K562 (cell line): ENCODE data around the gene REEP6. TPM values are rescaled to one million over a fixed set of nuclear protein-coding genes. Genes with fewer than 3 reads are reported as not detected.

Experiments
- ATAC-seq: fragments of 200-7000 bp; cut with Tn5 transposase; 3 replicates; pipeline ENCODE4 v1.9.1; 2020; ENCODE audit warnings: moderate library complexity
- BruUV-seq: library from RNA; stranded (reverse); fragments of 400-500 nt; replicated peaks from 2 replicates; lab custom pipeline; 2021; lab: Mats Ljungman, UMichigan
- CTCF ChIA-PET: fragments of 300-600 bp; formaldehyde crosslinking; extraction: SDS; loops from one replicate; lab custom pipeline; 2021; ENCODE audit warnings: low intra/inter-chr PET ratio; lab: Yijun Ruan, JAX
- POLR2A ChIA-PET: fragments of 300-600, 350-650 bp; sonication (Branson Sonifier 250); formaldehyde crosslinking; extraction: SDS; loops from one replicate; lab custom pipeline; 2021; ENCODE audit warnings: antibody characterized with exemption, inconsistent platforms; lab: Yijun Ruan, JAX
- DNase-seq, 4 experiments: peaks; one replicate each; pipeline versions ENCODE4 v3.0.0 to v3.0.0-alpha.2; 2011 to 2018; ENCODE audit warnings: low spot score in 3 of 4, mixed read lengths in 3 of 4; ENCODE audit errors: extremely low read depth in 1 of 4
- FAIRE-seq: peaks from 2 replicates; lab custom pipeline; 2011; peaks lifted over from hg19 to GRCh38; lab: Jason Lieb, UNC
- H2AFZ ChIP-seq: 2 replicates; pipeline ENCODE4 v1.6.0; 2011; ENCODE audit warnings: low read depth, low read length, control low read depth, inconsistent platforms
- H3K27ac ChIP-seq: fragments of 200-600 bp; 3 replicates; pipeline ENCODE4 v1.8.0; 2011; ENCODE audit warnings: low read depth, mild to moderate bottlenecking, control low read depth, inconsistent platforms, low read length, moderate library complexity, mixed read lengths; ENCODE audit errors: extremely low read depth
- H3K27me3 ChIP-seq, 2 experiments: fragments of 300-600 bp in 1 of 2; 2 replicates in 1 of 2; 3 replicates in 1 of 2; pipeline versions ENCODE4 v1.6.0 to v1.8.0; 2011; ENCODE audit warnings: inconsistent platforms in 2 of 2, low read length in 2 of 2, mild to moderate bottlenecking in 1 of 2, mixed read lengths in 1 of 2, moderate library complexity in 1 of 2; ENCODE audit not compliant: control insufficient read depth in 2 of 2, insufficient read depth in 2 of 2
- H3K36me3 ChIP-seq: fragments of 300-600 bp; 3 replicates; pipeline ENCODE4 v1.8.0; 2011; ENCODE audit warnings: mild to moderate bottlenecking, low read length, inconsistent platforms; ENCODE audit not compliant: control insufficient read depth, insufficient read depth
- H3K4me1 ChIP-seq, 2 experiments: fragments of 200-600 bp in 1 of 2; replicated peaks in 1 of 2; 2 replicates in 1 of 2; 3 replicates in 1 of 2; pipeline versions ENCODE4 v1.5.1 to v1.8.0; 2011; ENCODE audit warnings: inconsistent platforms in 2 of 2, low read length in 2 of 2, mild to moderate bottlenecking in 1 of 2, mixed read lengths in 1 of 2, moderate library complexity in 1 of 2; ENCODE audit not compliant: control insufficient read depth in 2 of 2, insufficient read depth in 2 of 2
- H3K4me2 ChIP-seq: 2 replicates; pipeline ENCODE4 v1.6.1; 2011; ENCODE audit warnings: low read length, control low read depth, inconsistent platforms, mixed read lengths; ENCODE audit not compliant: insufficient read depth
- H3K4me3 ChIP-seq: fragments of 200-600 bp; sonication (generic), shearing (Covaris generic); 2 replicates; pipeline ENCODE4 v1.5.1; 2016; ENCODE audit warnings: control low read depth, inconsistent platforms
- H3K79me2 ChIP-seq: fragments of 200-600 bp; 3 replicates; pipeline ENCODE4 v1.8.0; 2011; ENCODE audit warnings: low read length, inconsistent platforms; ENCODE audit not compliant: control insufficient read depth, insufficient read depth
- H3K9ac ChIP-seq, 2 experiments: 2 replicates each; pipeline versions ENCODE4 v1.6.0 to v1.6.1; 2011; ENCODE audit warnings: low read depth in 2 of 2, low read length in 2 of 2, control low read depth in 1 of 2, inconsistent platforms in 1 of 2, mild to moderate bottlenecking in 1 of 2, mixed read lengths in 1 of 2; ENCODE audit not compliant: insufficient read depth in 1 of 2
- H3K9me1 ChIP-seq: one replicate; pipeline ENCODE4 v1.6.0; 2011; ENCODE audit warnings: inconsistent platforms, mild to moderate bottlenecking, low read length, moderate library complexity; ENCODE audit not compliant: control insufficient read depth, insufficient read depth
- H3K9me3 ChIP-seq: replicated peaks from 2 replicates; pipeline ENCODE4 v1.5.1; 2011; ENCODE audit warnings: low read depth, low read length, inconsistent platforms; ENCODE audit not compliant: control insufficient read depth, insufficient read depth
- H4K20me1 ChIP-seq: replicated peaks from 2 replicates; pipeline ENCODE4 v1.6.1; 2011; ENCODE audit warnings: low read length, inconsistent platforms, mixed read lengths; ENCODE audit not compliant: control insufficient read depth, insufficient read depth
- CCAR2 ChIP-seq: fragments of 200-400 bp; formaldehyde crosslinking; IDR thresholded peaks from 2 replicates; pipeline ENCODE4 v1.6.1; 2017; ENCODE audit warnings: mild to moderate bottlenecking, low read depth, low read length
- FUS ChIP-seq: fragments of 200-400 bp; formaldehyde crosslinking; optimal IDR thresholded peaks from 2 replicates; pipeline ENCODE3; 2017; ENCODE audit warnings: low read depth, low read length
- SAFB ChIP-seq: fragments of 200-400 bp; formaldehyde crosslinking; IDR thresholded peaks from 2 replicates; pipeline ENCODE4 v1.6.1; 2017; ENCODE audit warnings: low read depth, low read length, borderline replicate concordance
- ZEB2 ChIP-seq: fragments of 450-650 bp; IDR thresholded peaks from 2 replicates; pipeline ENCODE4 v1.6.1; 2016
- WGBS: fragments of 100-300 bp; shearing (Covaris generic); methylation state at CpG from one replicate; pipeline ENCODE4 v1.1.6; 2016; ENCODE audit warnings: low coverage, mixed read lengths; ENCODE audit not compliant: insufficient coverage; ENCODE audit errors: missing lambda C conversion rate; 5-methylcytosine and 5-hydroxymethylcytosine counted together
- in situ Hi-C: fragments of 300-500 bp; cut with MboI; formaldehyde crosslinking; loops from 4 replicates; pipeline ENCODE4 v1.15.0; 2018; ENCODE audit warnings: inconsistent platforms, mixed read lengths
- intact Hi-C: fragments of 100-400 bp; cut with micrococcal nuclease; formaldehyde crosslinking; loops from 2 replicates; pipeline ENCODE4 v1.14.2; 2022
- polyA plus RNA-seq, 8 experiments: library from polyadenylated mRNA; depleted of rRNA in 4 of 8; stranded (reverse) in 5 of 8; unstranded in 3 of 8; fragments of >200 nt; fragmentation: Nextera tagmentation in 2 of 8; fragmentation: Illumina TruSeq in 1 of 8; extraction: Ambion mirVana in 2 of 8; extraction: Trizol in 1 of 8; gene quantifications; 2 replicates each; pipeline versions ENCODE4 v1.2.1 to v1.2.3, GENCODE V29; 2011 to 2014; ENCODE audit warnings: inconsistent platforms in 1 of 8, missing spikeins in 1 of 8
- total RNA-seq, 7 experiments: library from RNA; depleted of rRNA in 6 of 7; stranded (reverse); fragments of >200 nt in 6 of 7; fragmentation: Illumina TruSeq in 2 of 7; extraction: Trizol in 2 of 7; gene quantifications; 2 replicates each; pipeline versions ENCODE4 v1.2.1 to v1.2.3, GENCODE V29; 2011 to 2021; ENCODE audit warnings: low replicate concordance in 1 of 7
- TF ChIP-seq, protein P1 (sequence below): sonication (generic); formaldehyde crosslinking; IDR thresholded peaks from 2 replicates; pipeline ENCODE4 v1.8.1; 2023; ENCODE audit warnings: mild to moderate bottlenecking, missing genetic modification reagents

REEP6 gene
- total and polyA plus RNA-seq, 9 of the 15 experiments (the other 6 are each of a cell fraction or from before 2014, with no cell fraction given) = 1.2 to 64.2 (median 12.7) TPM

DNA sequence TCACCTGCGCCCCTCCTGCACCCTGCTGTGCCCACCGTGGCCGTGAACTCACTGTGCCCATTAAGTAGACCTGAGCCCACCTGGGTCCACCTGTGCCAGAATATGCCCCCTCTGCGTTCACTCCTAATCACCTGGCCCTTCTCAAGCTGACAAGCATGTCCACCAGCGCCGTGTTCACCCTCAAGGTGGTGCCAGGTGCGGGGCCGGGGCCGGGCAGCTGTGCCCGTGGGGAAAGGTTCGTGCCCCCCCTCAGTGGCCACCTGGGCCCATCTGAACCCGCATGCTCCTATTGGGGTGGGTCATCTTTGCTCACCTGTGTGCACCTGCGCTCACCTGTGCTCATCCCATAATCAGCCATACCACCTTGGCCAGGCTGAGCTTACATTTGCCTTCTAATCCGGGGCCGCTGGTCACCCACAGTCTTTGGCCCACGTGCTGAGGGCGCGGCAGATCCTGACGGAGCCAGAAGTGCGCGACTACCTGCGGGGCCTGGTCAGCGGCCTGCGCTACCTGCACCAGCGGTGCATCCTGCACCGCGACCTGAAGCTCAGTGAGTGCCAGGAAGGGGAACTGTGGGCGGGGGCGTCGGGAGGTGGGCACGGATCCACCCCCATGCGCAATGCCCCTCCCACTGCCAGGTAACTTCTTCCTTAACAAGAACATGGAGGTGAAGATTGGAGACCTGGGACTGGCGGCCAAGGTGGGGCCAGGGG is 35.2 kb downstream of the REEP6 start:
- Histone ChIP-seq H3K36me3 (no peaks in the 10 kb centered on the region), H2AFZ (no peak overlapping the region), H3K9ac (no peak overlapping the region), H3K27ac (no peak overlapping the region), H3K4me2 (no peak overlapping the region), H3K4me3 (no peak overlapping the region), H3K4me1 (peaks cover 3 to 53% of the 10 kb centered on the region in 2 experiments; a peak in 3 of 5 replicates), H3K79me2 (no peaks in the 10 kb centered on the region), H3K27me3 (peaks cover 20 to 35% of the 10 kb centered on the region in 2 experiments; a peak in 4 of 5 replicates), H3K9me3 (no peaks in the 10 kb centered on the region), H3K9me1 (no peaks in the 10 kb centered on the region), H4K20me1 (peaks cover 11% of the 10 kb centered on the region)
- ATAC-seq (no peak), DNase-seq (no peak), FAIRE-seq (no peak)
- intact Hi-C loops (no loop called here), in situ Hi-C loops (no loop called here)
- 0 out of 2 replicates have a peak, but pooled peaks have one; percentile 62 for TF ChIP-seq ZEB2
- TF ChIP-seq, protein P1, sequence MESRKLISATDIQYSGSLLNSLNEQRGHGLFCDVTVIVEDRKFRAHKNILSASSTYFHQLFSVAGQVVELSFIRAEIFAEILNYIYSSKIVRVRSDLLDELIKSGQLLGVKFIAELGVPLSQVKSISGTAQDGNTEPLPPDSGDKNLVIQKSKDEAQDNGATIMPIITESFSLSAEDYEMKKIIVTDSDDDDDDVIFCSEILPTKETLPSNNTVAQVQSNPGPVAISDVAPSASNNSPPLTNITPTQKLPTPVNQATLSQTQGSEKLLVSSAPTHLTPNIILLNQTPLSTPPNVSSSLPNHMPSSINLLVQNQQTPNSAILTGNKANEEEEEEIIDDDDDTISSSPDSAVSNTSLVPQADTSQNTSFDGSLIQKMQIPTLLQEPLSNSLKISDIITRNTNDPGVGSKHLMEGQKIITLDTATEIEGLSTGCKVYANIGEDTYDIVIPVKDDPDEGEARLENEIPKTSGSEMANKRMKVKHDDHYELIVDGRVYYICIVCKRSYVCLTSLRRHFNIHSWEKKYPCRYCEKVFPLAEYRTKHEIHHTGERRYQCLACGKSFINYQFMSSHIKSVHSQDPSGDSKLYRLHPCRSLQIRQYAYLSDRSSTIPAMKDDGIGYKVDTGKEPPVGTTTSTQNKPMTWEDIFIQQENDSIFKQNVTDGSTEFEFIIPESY (CRISPR knock-in tag) = peak; percentile 65; the same call in 1 of the 2 replicates
- TF ChIP-seq FUS = no peak
- TF ChIP-seq CCAR2 = no peak
- TF ChIP-seq SAFB = no peak
- no TSS peak for BruUV-seq
- WGBS = 28% methylated on average over 32 of the region's 33 CpGs
- CTCF ChIA-PET = no interaction called here
- POLR2A ChIA-PET = no interaction called here
